Fibroblast of lung (primary cell): ENCODE data around the gene ZFAND5. TPM values are rescaled to one million over a fixed set of nuclear protein-coding genes. Genes with fewer than 3 reads are reported as not detected.

Experiments
- DNase-seq, 2 donors: peaks; one replicate each; pipeline versions ENCODE4 v3.0.0 to v3.0.0-alpha.2; 2010; ENCODE audit warnings: low read depth in 2 of 2
- H2AFZ ChIP-seq: 2 replicates; pipeline ENCODE4 v1.5.1; 2012; ENCODE audit warnings: low read length, control low read depth, inconsistent platforms
- H3K27ac ChIP-seq: 2 replicates; pipeline ENCODE4 v1.5.1; 2011; ENCODE audit warnings: low read length, control low read depth; ENCODE audit not compliant: insufficient read depth
- H3K27me3 ChIP-seq: 2 replicates; pipeline ENCODE4 v1.5.1; 2011; ENCODE audit warnings: mild to moderate bottlenecking, low read length; ENCODE audit not compliant: control insufficient read depth, insufficient read depth
- H3K36me3 ChIP-seq: 2 replicates; pipeline ENCODE4 v1.5.1; 2011; ENCODE audit warnings: low read length; ENCODE audit not compliant: control insufficient read depth, insufficient read depth
- H3K4me1 ChIP-seq: 2 replicates; pipeline ENCODE4 v1.5.1; 2011; ENCODE audit warnings: low read length; ENCODE audit not compliant: control insufficient read depth, insufficient read depth; ENCODE audit errors: extremely low read depth
- H3K4me2 ChIP-seq: 2 replicates; pipeline ENCODE4 v1.5.1; 2011; ENCODE audit warnings: low read length, control low read depth; ENCODE audit not compliant: insufficient read depth; ENCODE audit errors: extremely low read depth
- H3K4me3 ChIP-seq, 4 experiments: fragments of 200-600 bp in 1 of 4; sonication (generic) in 1 of 4; replicated peaks in 1 of 4; 2 replicates each; pipeline ENCODE4 v1.5.1; 2011 to 2016; ENCODE audit warnings: low read length in 4 of 4, low read depth in 3 of 4, mild to moderate bottlenecking in 3 of 4, control low read depth in 2 of 4, inconsistent platforms in 1 of 4, mixed read lengths in 1 of 4; ENCODE audit not compliant: insufficient read depth in 1 of 4; ENCODE audit errors: control extremely low read depth in 1 of 4
- H3K79me2 ChIP-seq: 2 replicates; pipeline ENCODE4 v1.5.1; 2012; ENCODE audit warnings: mild to moderate bottlenecking, low read length, inconsistent platforms; ENCODE audit not compliant: control insufficient read depth, insufficient read depth
- H3K9ac ChIP-seq: 2 replicates; pipeline ENCODE4 v1.5.1; 2011; ENCODE audit warnings: mild to moderate bottlenecking, low read length, control low read depth; ENCODE audit not compliant: insufficient read depth
- H3K9me3 ChIP-seq: 2 replicates; pipeline ENCODE4 v1.5.1; 2012; ENCODE audit warnings: low read depth, low read length; ENCODE audit not compliant: control insufficient read depth, insufficient read depth
- H4K20me1 ChIP-seq: 2 replicates; pipeline ENCODE4 v1.5.1; 2011; ENCODE audit warnings: low read length; ENCODE audit not compliant: control insufficient read depth, insufficient read depth; ENCODE audit errors: extremely low read depth
- EZH2 ChIP-seq: IDR thresholded peaks from 2 replicates; pipeline ENCODE4 v1.5.1; 2012; ENCODE audit warnings: low read length, control low read depth, mild to moderate bottlenecking; ENCODE audit errors: missing control alignments
- polyA plus RNA-seq, 2 donors: library from polyadenylated mRNA; depleted of rRNA in 1 of 2; stranded (reverse) in 1 of 2; unstranded in 1 of 2; fragments of >200 nt; gene quantifications; 2 replicates each; pipeline ENCODE4 v1.2.1, GENCODE V29; 2011 to 2012; ENCODE audit warnings: missing spikeins in 1 of 2
- total RNA-seq: library from RNA; depleted of rRNA; stranded (reverse); fragments of >200 nt; gene quantifications from 2 replicates; pipeline ENCODE4 v1.2.1, GENCODE V29; 2014
- TF ChIP-seq, protein P1 (sequence below), 2 donors: IDR thresholded peaks in 1 of 2; conservative IDR thresholded peaks in 1 of 2; 1 replicate in 1 of 2; 2 replicates in 1 of 2; pipeline ENCODE4 v1.5.1; 2011 to 2012; ENCODE audit warnings: low read length in 2 of 2, control low read depth in 1 of 2, inconsistent platforms in 1 of 2, low read depth in 1 of 2, mild to moderate bottlenecking in 1 of 2

ZFAND5 gene
- total and polyA plus RNA-seq, 2 donors (not counting 1 experiment from before 2014, with no cell fraction given), result 153 to 159 TPM

DNA sequence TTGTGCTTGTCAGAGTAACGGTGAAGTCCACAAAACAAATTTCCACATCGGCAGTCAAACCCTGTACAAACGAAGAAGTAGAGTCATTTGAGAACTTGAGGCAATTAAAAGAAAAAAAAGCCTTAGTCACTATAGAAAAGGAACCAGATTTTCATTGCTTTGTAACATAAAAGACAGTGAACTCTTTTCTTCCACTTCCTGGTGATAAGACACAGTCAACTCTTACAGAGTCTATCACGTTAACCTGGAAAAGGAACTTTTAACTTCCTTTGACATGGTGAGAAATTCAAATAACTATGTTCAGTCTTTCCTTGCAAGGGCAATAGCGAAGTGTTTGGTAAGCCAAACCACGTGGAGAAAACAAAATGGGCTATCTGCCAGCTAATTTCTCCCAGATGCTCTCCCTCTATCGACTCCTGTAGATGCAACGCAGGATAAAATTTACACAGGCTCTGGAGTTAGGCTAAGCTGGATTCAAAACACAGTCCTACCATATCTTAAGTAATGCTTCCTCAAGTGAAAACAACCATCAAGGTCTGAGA, 8.9 kb downstream of the ZFAND5 start:
- Histone ChIP-seq H3K27me3 (no peaks in the 10 kb centered on the region), H3K4me1 (peaks cover 4% of the 10 kb centered on the region), H3K9me3 (no peaks in the 10 kb centered on the region), H3K4me2 (no peak overlapping the region), H3K9ac (no peak overlapping the region), H3K27ac (no peak overlapping the region), H2AFZ (no peak overlapping the region), H4K20me1 (peaks cover 3% of the 10 kb centered on the region), H3K4me3 (no peak overlapping the region), H3K36me3 (peaks cover 7% of the 10 kb centered on the region), H3K79me2 (peaks cover 52% of the 10 kb centered on the region)
- peak in 1 of 2 donors; percentile 64 for DNase-seq
- no peak for TF ChIP-seq EZH2
- TF ChIP-seq, protein P1, sequence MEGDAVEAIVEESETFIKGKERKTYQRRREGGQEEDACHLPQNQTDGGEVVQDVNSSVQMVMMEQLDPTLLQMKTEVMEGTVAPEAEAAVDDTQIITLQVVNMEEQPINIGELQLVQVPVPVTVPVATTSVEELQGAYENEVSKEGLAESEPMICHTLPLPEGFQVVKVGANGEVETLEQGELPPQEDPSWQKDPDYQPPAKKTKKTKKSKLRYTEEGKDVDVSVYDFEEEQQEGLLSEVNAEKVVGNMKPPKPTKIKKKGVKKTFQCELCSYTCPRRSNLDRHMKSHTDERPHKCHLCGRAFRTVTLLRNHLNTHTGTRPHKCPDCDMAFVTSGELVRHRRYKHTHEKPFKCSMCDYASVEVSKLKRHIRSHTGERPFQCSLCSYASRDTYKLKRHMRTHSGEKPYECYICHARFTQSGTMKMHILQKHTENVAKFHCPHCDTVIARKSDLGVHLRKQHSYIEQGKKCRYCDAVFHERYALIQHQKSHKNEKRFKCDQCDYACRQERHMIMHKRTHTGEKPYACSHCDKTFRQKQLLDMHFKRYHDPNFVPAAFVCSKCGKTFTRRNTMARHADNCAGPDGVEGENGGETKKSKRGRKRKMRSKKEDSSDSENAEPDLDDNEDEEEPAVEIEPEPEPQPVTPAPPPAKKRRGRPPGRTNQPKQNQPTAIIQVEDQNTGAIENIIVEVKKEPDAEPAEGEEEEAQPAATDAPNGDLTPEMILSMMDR (conservative IDR thresholded peaks at IDR 0.05 in 1 of 2, IDR thresholded peaks at IDR 0.05 in 1 of 2; ENCODE audit: low read depth in 1 of 2, low read length in 2 of 2), result peak; percentile 5 to 15

DNA sequence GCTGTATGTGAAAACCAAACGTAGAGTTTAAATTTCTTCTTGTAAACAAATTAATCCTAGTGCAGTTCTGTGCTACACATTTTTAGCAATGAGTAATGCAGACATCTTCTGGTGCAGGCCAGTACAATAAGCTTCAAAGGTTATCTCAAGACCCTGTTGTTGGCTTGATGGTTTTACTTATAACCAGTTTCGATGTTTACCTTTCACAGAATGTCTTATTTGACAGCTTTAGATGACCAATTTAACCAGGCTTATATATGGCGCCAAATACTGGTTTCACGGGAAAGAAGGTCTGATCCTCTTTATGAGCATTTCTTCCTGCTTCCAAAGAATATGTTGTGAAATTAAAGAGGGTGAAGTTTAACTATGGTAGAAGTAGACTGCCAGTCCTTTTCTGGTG, 9.9 kb downstream of the ZFAND5 start:
- no peak for DNase-seq
- no peak for TF ChIP-seq EZH2
- TF ChIP-seq, protein P1 (conservative IDR thresholded peaks at IDR 0.05 in 1 of 2, IDR thresholded peaks at IDR 0.05 in 1 of 2; ENCODE audit: low read depth in 1 of 2, low read length in 2 of 2), result no peak
- Histone ChIP-seq H3K79me2 (peaks cover 43% of the 10 kb centered on the region), H3K4me2 (no peak overlapping the region), H3K9me3 (no peaks in the 10 kb centered on the region), H3K4me1 (peaks cover 4% of the 10 kb centered on the region), H4K20me1 (peaks cover 3% of the 10 kb centered on the region), H3K27ac (no peak overlapping the region), H3K9ac (no peak overlapping the region), H3K36me3 (peaks cover 9% of the 10 kb centered on the region), H2AFZ (no peak overlapping the region), H3K27me3 (no peaks in the 10 kb centered on the region), H3K4me3 (no peak overlapping the region)

DNA sequence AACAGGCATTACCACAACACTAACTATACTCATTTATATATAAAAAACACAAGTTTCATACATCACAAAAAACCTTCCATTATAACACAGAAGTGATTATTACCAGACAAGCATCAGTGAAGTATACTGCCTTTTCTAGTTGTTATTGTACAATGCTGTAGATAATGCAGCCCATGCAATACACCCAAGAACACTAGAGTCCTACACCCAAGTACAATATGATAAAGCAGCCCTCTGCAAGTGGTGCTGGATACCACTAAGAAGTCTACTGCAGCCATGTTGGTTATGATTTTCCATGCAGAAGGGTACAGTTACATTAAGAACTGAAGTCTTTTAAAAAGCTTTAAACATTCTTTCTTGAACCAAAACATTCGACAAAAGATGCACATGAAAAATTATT, 10.3 kb downstream of the ZFAND5 start:
- H3K9me3 ChIP-seq, result no peaks in the 10 kb centered on the region
- H3K36me3 ChIP-seq, result peaks cover 9% of the 10 kb centered on the region
- no peak overlapping the region for H2AFZ ChIP-seq
- TF ChIP-seq, protein P1 (conservative IDR thresholded peaks at IDR 0.05 in 1 of 2, IDR thresholded peaks at IDR 0.05 in 1 of 2; ENCODE audit: low read depth in 1 of 2, low read length in 2 of 2), result no peak
- TF ChIP-seq EZH2, result no peak
- no peaks in the 10 kb centered on the region for H3K27me3 ChIP-seq
- peaks cover 3% of the 10 kb centered on the region for H4K20me1 ChIP-seq
- no peak overlapping the region for H3K4me3 ChIP-seq
- peaks cover 38% of the 10 kb centered on the region for H3K79me2 ChIP-seq
- no peak overlapping the region for H3K4me2 ChIP-seq
- H3K4me1 ChIP-seq, result peaks cover 4% of the 10 kb centered on the region
- no peak overlapping the region for H3K9ac ChIP-seq
- H3K27ac ChIP-seq, result no peak overlapping the region
- no peak for DNase-seq
